Coronary artery (tissue), 2 donors: Measurements from ENCODE around the gene MASP2.

ENCODE experiments used
- DNase-seq: peaks from one replicate; pipeline ENCODE4 v3.0.0-alpha.2; 2017; ENCODE audit warnings: low spot score
- H3K27ac ChIP-seq, 2 donors: fragments of 200-600 bp; sonication (generic); one replicate each; pipeline ENCODE4 v1.5.1; 2016 to 2019
- H3K4me3 ChIP-seq: fragments of 200-600 bp; sonication (generic); 2 replicates; pipeline ENCODE4 v1.5.1; 2016; ENCODE audit warnings: mild to moderate bottlenecking, moderate library complexity
- TF ChIP-seq, protein P1 (sequence below): fragments of 200-600 bp; sonication (generic); IDR thresholded peaks from one replicate; pipeline ENCODE4 v1.5.1; 2019; ENCODE audit warnings: antibody characterized with exemption

The MASP2 gene

DNA sequence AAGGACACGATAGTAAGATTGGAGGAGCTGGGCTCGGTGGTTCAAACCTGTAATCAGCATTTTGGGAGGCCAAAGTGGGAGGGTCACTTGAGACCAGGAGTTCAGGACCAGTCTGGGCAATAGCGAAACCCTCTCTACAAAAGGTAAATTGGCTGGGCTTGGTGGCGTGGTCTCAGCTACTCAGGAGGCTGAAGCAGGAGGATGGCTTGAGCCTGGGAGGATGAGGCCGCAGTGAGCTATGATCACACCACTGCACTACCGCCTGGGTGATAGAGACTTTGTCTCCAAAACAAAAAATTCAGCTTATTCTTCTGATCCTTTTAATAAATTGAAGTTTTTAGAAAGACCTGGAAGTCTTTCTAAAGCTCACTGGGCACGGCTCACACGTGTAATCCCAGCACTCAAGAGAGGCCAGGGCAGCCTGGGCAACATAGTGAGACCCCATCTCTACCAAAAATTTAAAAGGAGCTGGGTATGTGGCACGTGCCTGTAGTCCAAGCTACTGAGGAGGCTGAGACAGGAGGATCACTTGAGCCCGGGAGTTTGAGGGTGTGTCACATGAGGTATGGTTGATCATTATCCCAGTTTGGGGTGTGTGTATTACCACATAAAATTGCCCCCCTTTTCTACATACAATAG lies 15.3 kb downstream of the MASP2 start:
- TF ChIP-seq, protein P1, sequence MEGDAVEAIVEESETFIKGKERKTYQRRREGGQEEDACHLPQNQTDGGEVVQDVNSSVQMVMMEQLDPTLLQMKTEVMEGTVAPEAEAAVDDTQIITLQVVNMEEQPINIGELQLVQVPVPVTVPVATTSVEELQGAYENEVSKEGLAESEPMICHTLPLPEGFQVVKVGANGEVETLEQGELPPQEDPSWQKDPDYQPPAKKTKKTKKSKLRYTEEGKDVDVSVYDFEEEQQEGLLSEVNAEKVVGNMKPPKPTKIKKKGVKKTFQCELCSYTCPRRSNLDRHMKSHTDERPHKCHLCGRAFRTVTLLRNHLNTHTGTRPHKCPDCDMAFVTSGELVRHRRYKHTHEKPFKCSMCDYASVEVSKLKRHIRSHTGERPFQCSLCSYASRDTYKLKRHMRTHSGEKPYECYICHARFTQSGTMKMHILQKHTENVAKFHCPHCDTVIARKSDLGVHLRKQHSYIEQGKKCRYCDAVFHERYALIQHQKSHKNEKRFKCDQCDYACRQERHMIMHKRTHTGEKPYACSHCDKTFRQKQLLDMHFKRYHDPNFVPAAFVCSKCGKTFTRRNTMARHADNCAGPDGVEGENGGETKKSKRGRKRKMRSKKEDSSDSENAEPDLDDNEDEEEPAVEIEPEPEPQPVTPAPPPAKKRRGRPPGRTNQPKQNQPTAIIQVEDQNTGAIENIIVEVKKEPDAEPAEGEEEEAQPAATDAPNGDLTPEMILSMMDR: no peak
- no peak for DNase-seq
- Histone ChIP-seq H3K4me3 (no peak overlapping the region), H3K27ac (no peak overlapping the region)

DNA sequence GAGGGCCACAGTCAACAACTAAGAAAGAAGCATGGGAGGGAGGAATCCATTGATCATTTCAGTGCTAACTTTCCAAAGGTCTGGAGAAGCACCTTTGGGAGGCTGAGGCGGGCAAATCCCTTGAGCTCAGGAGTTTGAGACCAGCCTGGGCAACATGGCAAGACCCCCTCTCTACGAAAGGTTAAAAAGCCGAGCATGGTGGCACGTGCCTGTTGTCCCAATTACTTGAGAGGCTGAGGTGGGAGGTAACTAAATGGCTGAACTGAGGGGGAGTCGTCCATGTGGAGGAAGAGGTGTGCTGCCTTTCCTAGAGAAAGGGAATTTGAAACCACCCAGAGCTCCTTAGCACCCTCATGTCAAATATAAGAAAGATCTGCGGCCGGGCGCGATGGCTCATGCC lies 16.2 kb downstream of the MASP2 start:
- no peak overlapping the region for H3K27ac ChIP-seq
- no peak for DNase-seq
- TF ChIP-seq, protein P1: no peak
- H3K4me3 ChIP-seq: no peak overlapping the region

DNA sequence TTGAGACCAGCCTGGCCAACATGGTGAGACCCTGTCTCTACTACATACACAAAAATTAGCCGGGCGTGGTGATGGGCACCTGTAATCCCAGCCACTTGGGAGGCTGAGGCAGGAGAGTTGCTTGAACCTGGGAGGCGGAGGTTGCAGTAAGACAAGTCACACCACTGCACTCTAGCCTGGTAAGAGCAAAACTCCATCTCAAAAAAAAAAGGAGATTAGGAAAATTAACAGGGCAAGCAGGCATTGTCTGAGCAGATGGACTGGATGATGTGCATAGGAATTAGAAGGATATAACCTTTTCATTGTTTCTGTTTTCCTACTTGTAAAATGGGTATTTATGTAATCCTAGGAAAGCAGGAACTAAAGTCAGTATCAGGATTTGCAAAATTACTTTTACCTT lies 19.0 kb downstream of the MASP2 start:
- no peak for DNase-seq
- TF ChIP-seq, protein P1: no peak
- Histone ChIP-seq H3K27ac (no peak overlapping the region), H3K4me3 (no peak overlapping the region)

DNA sequence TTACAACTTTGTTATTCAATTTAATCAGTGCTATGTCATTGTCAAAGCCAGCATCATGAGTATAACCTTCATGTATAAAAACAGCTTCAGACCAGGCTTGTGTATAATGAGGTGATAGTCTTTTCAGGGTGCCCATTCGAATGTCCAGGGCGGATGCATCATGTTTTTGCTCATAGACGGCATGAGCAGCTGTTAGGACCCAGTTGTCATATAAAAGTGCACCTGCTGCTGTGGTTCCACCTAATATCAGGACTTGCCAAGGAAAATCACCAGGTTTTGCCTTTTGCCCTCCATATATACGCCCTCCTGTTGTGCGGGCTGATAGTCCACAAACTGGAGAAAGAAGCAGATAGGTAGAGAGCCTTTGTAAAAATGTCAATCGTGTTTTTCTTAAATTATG lies 19.7 kb downstream of the MASP2 start:
- DNase-seq: no peak
- TF ChIP-seq, protein P1: no peak
- H3K27ac ChIP-seq: no peak overlapping the region
- no peak overlapping the region for H3K4me3 ChIP-seq

DNA sequence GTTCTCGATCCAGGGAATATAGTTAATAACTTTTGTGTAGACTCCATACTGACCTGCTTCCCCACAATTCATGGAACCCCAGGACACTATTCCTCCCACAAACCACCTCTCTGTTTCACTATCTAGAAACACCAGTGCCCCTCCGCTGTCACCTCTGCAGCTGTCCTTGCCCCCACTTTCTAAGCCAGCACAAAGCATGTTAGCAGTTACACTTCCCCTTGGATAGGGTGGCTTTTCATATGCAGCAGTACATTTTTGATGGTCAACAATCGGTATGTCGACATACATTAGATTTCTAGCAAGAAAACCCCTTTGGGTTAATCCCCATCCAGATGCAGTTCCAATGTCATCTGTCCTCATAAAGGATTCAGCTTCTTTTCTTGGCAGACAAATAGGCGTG lies 20.1 kb downstream of the MASP2 start:
- DNase-seq: no peak
- Histone ChIP-seq H3K4me3 (no peak overlapping the region), H3K27ac (no peak overlapping the region)
- TF ChIP-seq, protein P1: no peak

DNA sequence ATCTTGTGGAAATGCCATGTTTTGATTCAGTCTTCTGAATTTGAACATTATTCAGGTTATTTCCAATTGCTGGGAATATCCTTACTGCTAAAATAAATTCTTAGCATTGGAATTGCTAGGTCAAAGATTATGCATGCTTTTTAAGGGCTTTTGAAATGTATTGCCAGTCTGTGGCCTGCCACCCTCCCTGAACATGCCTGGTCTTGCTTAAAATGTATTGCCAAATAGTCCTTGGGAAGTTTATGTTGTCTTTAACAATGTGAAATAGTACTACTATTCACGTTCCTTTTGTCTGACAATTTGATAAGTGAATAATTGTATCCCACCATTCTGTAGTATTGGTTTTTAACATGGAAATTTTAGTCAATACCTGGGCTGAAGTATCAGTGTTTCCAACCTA lies 21.0 kb downstream of the MASP2 start:
- no peak overlapping the region for H3K4me3 ChIP-seq
- TF ChIP-seq, protein P1: no peak
- DNase-seq: no peak
- no peak overlapping the region for H3K27ac ChIP-seq

DNA sequence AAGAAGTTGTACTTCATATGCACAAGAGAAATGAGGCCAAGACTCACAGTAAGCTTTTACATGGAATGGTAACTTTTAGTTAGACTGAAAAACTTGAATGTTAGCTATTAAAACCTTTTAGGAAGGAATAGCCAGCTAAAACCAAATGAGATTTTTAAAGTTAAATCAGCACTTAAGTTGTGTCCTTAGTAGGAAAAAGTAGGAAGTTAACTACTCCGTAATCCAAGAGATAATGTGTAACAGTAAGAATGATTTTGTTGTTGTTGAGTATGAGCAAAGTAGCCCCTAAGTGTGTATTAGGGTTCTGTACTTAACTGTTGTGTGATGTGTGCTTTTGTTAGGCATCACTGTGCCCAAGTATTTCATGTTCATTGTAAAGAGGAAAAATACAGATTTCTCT lies 21.4 kb downstream of the MASP2 start:
- no peak for DNase-seq
- TF ChIP-seq, protein P1: no peak
- Histone ChIP-seq H3K4me3 (no peak overlapping the region), H3K27ac (no peak overlapping the region)
